GM12801 (cell line): ENCODE results near the gene DCP1B.

Experiments used
- CTCF ChIP-seq: IDR thresholded peaks from one replicate; pipeline ENCODE4 v1.5.1; 2011; ENCODE audit warnings: control low read depth; ENCODE audit not compliant: insufficient read length; ENCODE audit errors: extremely low read depth

DCP1B gene

DNA sequence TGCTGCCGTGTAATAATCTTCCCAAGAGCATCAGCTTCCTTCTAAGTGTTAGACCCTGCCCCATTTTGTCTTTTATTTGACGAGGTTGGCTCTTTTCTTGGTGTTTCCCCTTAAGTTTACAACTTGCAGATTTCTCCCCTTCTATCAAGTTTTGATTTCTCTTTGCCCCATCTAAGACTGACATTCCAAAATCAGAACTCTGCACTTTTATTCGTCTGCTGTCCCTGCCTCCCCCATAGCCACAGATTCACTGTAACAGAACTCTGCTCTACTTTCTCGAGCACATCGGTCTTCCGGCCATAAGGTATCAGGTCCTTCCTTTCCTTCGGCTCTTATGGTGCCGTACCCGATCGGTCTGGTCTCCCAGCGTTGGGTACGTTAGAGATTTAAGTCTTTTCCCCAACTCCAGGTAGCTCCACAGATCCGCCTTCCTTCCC is 563 bp downstream of the DCP1B start:
- TF ChIP-seq CTCF: no peak

DNA sequence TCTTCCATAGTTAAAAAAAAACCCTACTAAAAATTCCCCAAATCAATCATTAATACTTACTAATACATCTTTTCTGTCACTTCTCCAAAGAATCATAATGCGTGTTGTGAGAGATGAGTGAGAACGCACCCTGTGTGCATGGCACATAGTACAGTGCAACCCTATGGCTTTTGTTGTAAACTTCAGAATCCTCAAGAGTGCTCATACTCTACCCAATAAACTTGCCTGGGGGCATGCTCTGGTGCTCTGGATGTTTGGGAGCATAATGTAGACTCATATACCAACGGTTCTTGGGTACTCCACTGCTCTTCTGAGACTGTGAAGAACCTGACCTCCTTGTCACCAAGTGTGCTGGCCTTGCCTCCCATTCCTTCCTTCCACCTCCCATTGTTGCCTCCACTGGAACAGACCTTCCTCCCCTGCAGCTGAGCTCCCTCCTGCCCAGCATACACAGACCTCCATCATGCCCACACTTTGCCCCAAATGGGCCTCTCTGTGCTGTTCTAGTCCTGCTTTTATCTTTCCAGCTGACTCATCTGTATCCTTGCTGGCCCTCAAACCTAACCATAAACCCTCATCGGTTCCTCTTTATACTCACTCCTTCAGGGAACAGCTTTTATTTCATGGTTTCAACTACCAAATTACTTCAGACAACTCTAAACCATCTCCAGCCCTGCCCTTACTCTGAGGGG is 8.9 kb downstream of the DCP1B start:
- TF ChIP-seq CTCF: no peak

DNA sequence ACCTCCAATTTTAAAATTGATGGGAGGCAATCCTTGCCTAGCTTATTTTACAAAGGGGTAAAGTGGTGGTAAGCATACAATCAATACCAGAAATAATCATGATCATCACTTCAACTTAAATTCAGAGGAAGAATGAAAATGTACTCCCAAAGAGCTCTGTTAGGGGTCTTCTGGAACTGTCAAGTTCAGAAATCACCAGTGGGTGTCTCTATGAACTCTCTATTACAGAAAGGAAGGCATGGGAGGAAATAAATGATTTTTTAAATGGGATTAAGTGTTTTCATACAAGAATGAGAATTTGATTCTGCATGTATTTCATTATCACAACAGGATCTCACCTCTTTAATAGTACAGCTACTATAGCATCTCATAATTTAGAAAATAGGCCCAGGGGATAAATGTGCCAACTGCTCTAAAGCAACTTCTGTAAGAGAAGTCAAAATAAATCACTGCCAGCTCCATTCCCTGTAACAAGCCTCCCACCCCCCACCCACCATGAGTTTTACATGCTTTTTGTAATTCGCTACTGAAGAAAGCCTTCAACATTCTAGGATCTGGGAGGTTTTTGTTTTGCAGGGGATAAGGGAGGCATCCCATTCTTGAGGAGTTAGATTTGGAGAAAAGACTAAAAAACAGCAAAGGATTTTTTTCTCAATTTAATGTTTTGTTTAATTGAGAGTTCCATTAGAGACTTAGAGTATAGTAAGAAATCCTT is 9.7 kb downstream of the DCP1B start:
- no peak for TF ChIP-seq CTCF

DNA sequence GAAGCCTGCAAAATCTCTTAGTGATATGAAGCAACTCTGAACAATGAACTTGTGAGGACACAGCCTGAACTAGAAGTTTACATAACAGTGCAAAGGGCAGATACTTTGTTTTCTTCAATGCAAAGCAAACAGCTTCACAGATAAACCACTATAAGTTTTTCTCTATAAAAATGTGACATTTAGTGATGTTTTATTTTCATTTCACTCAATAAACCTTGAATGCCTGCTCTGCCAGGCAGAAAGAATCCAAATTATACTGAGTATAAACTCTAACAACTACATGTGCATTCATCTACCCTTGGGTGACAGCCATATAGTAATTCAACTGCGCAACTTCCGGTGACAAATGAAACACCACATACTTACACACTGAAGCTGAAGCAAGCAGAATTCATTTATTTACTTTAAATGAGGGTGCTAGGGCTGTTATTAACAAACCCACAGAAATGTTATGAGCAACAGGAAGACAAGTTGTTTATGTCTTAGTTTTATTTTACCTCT is 10.3 kb downstream of the DCP1B start:
- TF ChIP-seq CTCF: no peak

GRCh38 chr12:1993341-1993740 is 10.9 kb downstream of the DCP1B start:
- no peak for TF ChIP-seq CTCF

DNA sequence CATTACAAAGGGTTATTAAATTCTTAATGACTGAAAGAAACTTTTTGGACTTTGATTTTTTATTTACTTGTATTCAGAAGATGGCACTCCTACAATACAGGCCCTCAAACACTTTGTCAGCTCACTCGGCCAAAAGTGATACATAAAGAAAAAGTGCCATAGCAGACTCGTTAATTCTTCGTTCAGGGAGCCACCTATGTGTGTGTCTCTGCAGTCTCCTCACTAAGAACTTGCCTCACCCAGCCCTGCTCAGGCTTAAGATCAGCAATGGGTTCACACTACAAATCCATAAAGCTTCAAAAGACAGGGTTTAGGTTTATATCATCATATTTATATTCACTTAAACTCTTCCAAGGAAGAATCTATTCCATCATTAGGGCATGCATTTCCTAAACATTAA is 11.5 kb downstream of the DCP1B start:
- TF ChIP-seq CTCF: no peak

DNA sequence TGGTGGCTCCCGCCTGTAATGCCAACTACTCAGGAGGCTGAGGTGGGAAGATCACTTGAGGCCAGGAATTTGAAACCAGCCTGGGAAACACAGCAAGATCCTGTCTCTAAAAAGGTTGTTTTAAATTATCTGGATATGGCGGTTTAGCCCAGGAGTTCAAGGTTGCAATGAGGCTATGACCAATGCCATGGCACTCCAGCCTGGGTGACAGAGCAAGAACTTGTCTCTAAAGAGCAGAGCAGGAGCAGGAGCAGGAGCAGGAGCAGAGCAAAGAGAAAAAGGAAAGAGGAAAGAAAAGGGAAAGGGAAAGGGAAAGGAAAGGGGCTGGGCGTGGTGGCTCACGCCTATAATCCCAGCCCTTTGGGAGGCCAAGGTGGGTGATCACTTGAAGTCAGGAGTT is 15.1 kb downstream of the DCP1B start:
- TF ChIP-seq CTCF: no peak
